ENCODE data around the gene OR4S2. TPM values are rescaled to one million over a fixed set of nuclear protein-coding genes. Genes with fewer than 3 reads are reported as not detected.

Gene OR4S2
- total RNA-seq, 1 donor from 2014 or later, result not detected

- H3K27me3 ChIP-seq (ENCODE audit: insufficient read depth, low read length), result no peaks in the 10 kb centered on the region
- H3K36me3 ChIP-seq (ENCODE audit: insufficient read depth, low read length), result no peaks in the 10 kb centered on the region
- no peak for DNase-seq (ENCODE audit: low read depth)
- no peak overlapping the region for H3K27ac ChIP-seq (ENCODE audit: low read depth, low read length)
- no peaks in the 10 kb centered on the region for H3K27me3 Mint-ChIP-seq (ENCODE audit: low read depth, unreplicated experiment)
- TF ChIP-seq CTCF (IDR thresholded peaks at IDR 0.05; ENCODE audit: insufficient read depth, low read depth, low read length), result no peak
- no peak for TF ChIP-seq EZH2 (IDR thresholded peaks at IDR 0.05; ENCODE audit: insufficient read depth, low read length)
- no peak overlapping the region for H3K4me2 ChIP-seq (ENCODE audit: low read length)
- H3K4me3 Mint-ChIP-seq (ENCODE audit: unreplicated experiment), result no peak overlapping the region
- no peak overlapping the region for H3K27ac Mint-ChIP-seq (ENCODE audit: unreplicated experiment)
- no peaks in the 10 kb centered on the region for H3K4me1 ChIP-seq (ENCODE audit: insufficient read depth, low read length)
- no peak overlapping the region for H3K9ac ChIP-seq (ENCODE audit: low read length)
- no peaks in the 10 kb centered on the region for H3K36me3 Mint-ChIP-seq (ENCODE audit: low read depth, unreplicated experiment)
- no peaks in the 10 kb centered on the region for H4K20me1 ChIP-seq (ENCODE audit: insufficient read depth, low read length)
- no peaks in the 10 kb centered on the region for H3K79me2 ChIP-seq (ENCODE audit: insufficient read depth, low read length)
- H3K9me3 Mint-ChIP-seq (ENCODE audit: unreplicated experiment), result peaks cover 5% of the 10 kb centered on the region
- H3K4me3 ChIP-seq (ENCODE audit: insufficient read depth, low read depth, low read length), result no peak overlapping the region
- H2AFZ ChIP-seq (ENCODE audit: low read depth, low read length), result no peak overlapping the region
- no peak for FAIRE-seq
- H3K9me3 ChIP-seq (ENCODE audit: insufficient read depth, low read depth, low read length), result peaks cover 10% of the 10 kb centered on the region
- no peaks in the 10 kb centered on the region for H3K4me1 Mint-ChIP-seq (ENCODE audit: low read depth, unreplicated experiment)
Observed at GRCh38 chr11:55658608-55659007, 10.5 kb downstream of the OR4S2 start.

- Mint-ChIP-seq H3K4me3 (ENCODE audit: unreplicated experiment) (no peak within 1 kb of the TSS), H3K9me3 (ENCODE audit: unreplicated experiment) (no peaks in the 10 kb centered on the region), H3K4me1 (ENCODE audit: low read depth, unreplicated experiment) (no peaks in the 10 kb centered on the region), H3K36me3 (ENCODE audit: low read depth, unreplicated experiment) (no peaks in the 10 kb centered on the region), H3K27ac (ENCODE audit: unreplicated experiment) (no peak within 1 kb of the TSS), H3K27me3 (ENCODE audit: low read depth, unreplicated experiment) (no peaks in the 10 kb centered on the region)
- DNase-seq (ENCODE audit: low read depth), result no peak
- Histone ChIP-seq H3K4me3 (ENCODE audit: insufficient read depth, low read depth, low read length) (no peak within 1 kb of the TSS), H4K20me1 (ENCODE audit: insufficient read depth, low read length) (no peaks in the 10 kb centered on the region), H2AFZ (ENCODE audit: low read depth, low read length) (no peak within 1 kb of the TSS), H3K79me2 (ENCODE audit: insufficient read depth, low read length) (no peaks in the 10 kb centered on the region), H3K9me3 (ENCODE audit: insufficient read depth, low read depth, low read length) (peaks cover 19% of the 10 kb centered on the region), H3K9ac (ENCODE audit: low read length) (no peak within 1 kb of the TSS), H3K27me3 (ENCODE audit: insufficient read depth, low read length) (no peaks in the 10 kb centered on the region), H3K27ac (ENCODE audit: low read depth, low read length) (no peak within 1 kb of the TSS), H3K4me1 (ENCODE audit: insufficient read depth, low read length) (no peaks in the 10 kb centered on the region), H3K4me2 (ENCODE audit: low read length) (no peak within 1 kb of the TSS), H3K36me3 (ENCODE audit: insufficient read depth, low read length) (no peaks in the 10 kb centered on the region)
- TF ChIP-seq EZH2 (IDR thresholded peaks at IDR 0.05; ENCODE audit: insufficient read depth, low read length), result no peak
- no peak for TF ChIP-seq CTCF (IDR thresholded peaks at IDR 0.05; ENCODE audit: insufficient read depth, low read depth, low read length)
- FAIRE-seq, result no peak
Observed at GRCh38 chr11:55661901-55662300, 13.8 kb downstream of the OR4S2 start, which contains the start of gene OR4C6. OR4C6 (plus strand) TSS chr11:55662201; CDS start chr11:55665167, 2,966 bp downstream.

- Mint-ChIP-seq H3K36me3 (ENCODE audit: low read depth, unreplicated experiment) (no peaks in the 10 kb centered on the region), H3K27ac (ENCODE audit: unreplicated experiment) (no peak overlapping the region), H3K4me3 (ENCODE audit: unreplicated experiment) (no peak overlapping the region), H3K27me3 (ENCODE audit: low read depth, unreplicated experiment) (no peaks in the 10 kb centered on the region), H3K4me1 (ENCODE audit: low read depth, unreplicated experiment) (no peaks in the 10 kb centered on the region), H3K9me3 (ENCODE audit: unreplicated experiment) (no peaks in the 10 kb centered on the region)
- no peaks in the 10 kb centered on the region for H3K4me1 ChIP-seq (ENCODE audit: insufficient read depth, low read length)
- DNase-seq (ENCODE audit: low read depth), result no peak
- no peaks in the 10 kb centered on the region for H3K79me2 ChIP-seq (ENCODE audit: insufficient read depth, low read length)
- no peaks in the 10 kb centered on the region for H3K27me3 ChIP-seq (ENCODE audit: insufficient read depth, low read length)
- TF ChIP-seq EZH2 (IDR thresholded peaks at IDR 0.05; ENCODE audit: insufficient read depth, low read length) (no peak), CTCF (IDR thresholded peaks at IDR 0.05; ENCODE audit: insufficient read depth, low read depth, low read length) (no peak)
- H3K4me3 ChIP-seq (ENCODE audit: insufficient read depth, low read depth, low read length), result no peak overlapping the region
- FAIRE-seq, result no peak
- H4K20me1 ChIP-seq (ENCODE audit: insufficient read depth, low read length), result no peaks in the 10 kb centered on the region
- H3K36me3 ChIP-seq (ENCODE audit: insufficient read depth, low read length), result no peaks in the 10 kb centered on the region
- peaks cover 13% of the 10 kb centered on the region for H3K9me3 ChIP-seq (ENCODE audit: insufficient read depth, low read depth, low read length)
- no peak overlapping the region for H3K9ac ChIP-seq (ENCODE audit: low read length)
- no peak overlapping the region for H2AFZ ChIP-seq (ENCODE audit: low read depth, low read length)
- H3K4me2 ChIP-seq (ENCODE audit: low read length), result no peak overlapping the region
- no peak overlapping the region for H3K27ac ChIP-seq (ENCODE audit: low read depth, low read length)
Observed at GRCh38 chr11:55669376-55669775, 21.2 kb downstream of the OR4S2 start.
